HCT116 (cell line): Measurements from ENCODE around the gene GARNL3. TPM values are rescaled to one million over a fixed set of nuclear protein-coding genes. Genes with fewer than 3 reads are reported as not detected.

Source experiments
- ATAC-seq: fragments of 200-7000 bp; cut with Tn5 transposase; 2 replicates; pipeline ENCODE4 v1.9.1; 2020; ENCODE audit warnings: mild to moderate bottlenecking, moderate library complexity
- BruUV-seq: library from RNA; stranded (reverse); fragments of 400-500 nt; replicated peaks from 2 replicates; lab custom pipeline; 2021; lab: Mats Ljungman, UMichigan
- CTCF ChIA-PET: fragments of 300-600 bp; sonication (Branson Sonifier 250); formaldehyde crosslinking; loops from one replicate; lab custom pipeline; 2021; ENCODE audit warnings: antibody characterized with exemption; lab: Charles Lee
- POLR2A ChIA-PET: fragments of 300-600, 350-600 bp; sonication (Branson Sonifier 250); formaldehyde crosslinking; loops from one replicate; lab custom pipeline; 2021; ENCODE audit warnings: antibody characterized with exemption; lab: Charles Lee
- RAD21 ChIA-PET, 2 experiments: fragments of 300-600 bp; sonication (Branson Sonifier 250); formaldehyde crosslinking; loops; one replicate each; lab custom pipeline; 2023; ENCODE audit warnings: low total read pairs in 2 of 2; ENCODE audit not compliant: uncharacterized antibody in 2 of 2, unreplicated experiment in 2 of 2, low non-redundant PET in 1 of 2; lab: Charles Lee
- DNase-seq: peaks from one replicate; pipeline ENCODE4 v3.0.0-alpha.2; 2010; ENCODE audit warnings: low read depth, low spot score
- H2AFZ ChIP-seq: fragments of 200-600 bp; shearing (Covaris generic), sonication (generic); 2 replicates; pipeline ENCODE4 v1.6.1; 2017; ENCODE audit warnings: low read depth, mixed run types, mixed read lengths, antibody characterized with exemption, low read length; ENCODE audit not compliant: poor library complexity, severe bottlenecking
- H3K27ac ChIP-seq: 2 replicates; pipeline ENCODE4 v1.5.1; 2012; ENCODE audit warnings: low read depth, low read length
- H3K27me3 ChIP-seq: fragments of 200-600 bp; sonication (generic); 2 replicates; pipeline ENCODE4 v1.6.1; 2016; ENCODE audit warnings: mixed run types, low read length, mixed read lengths; ENCODE audit not compliant: insufficient read depth
- H3K36me3 ChIP-seq, 2 experiments: fragments of 200-500 bp in 1 of 2; fragments of 200-600 bp in 1 of 2; sonication (Bioruptor generic) in 1 of 2; sonication (generic) in 1 of 2; 2 replicates each; pipeline versions ENCODE4 v1.5.1 to v1.6.1; 2014 to 2016; ENCODE audit warnings: low read length in 2 of 2, inconsistent platforms in 1 of 2, mixed read lengths in 1 of 2, mixed run types in 1 of 2; ENCODE audit not compliant: insufficient read depth in 2 of 2, control insufficient read depth in 1 of 2
- H3K4me1 ChIP-seq, 2 experiments: fragments of 200-600 bp in 1 of 2; sonication (generic) in 1 of 2; 2 replicates each; pipeline versions ENCODE4 v1.5.1 to v1.6.1; 2012 to 2017; ENCODE audit warnings: low read length in 2 of 2, inconsistent platforms in 1 of 2, mild to moderate bottlenecking in 1 of 2, mixed read lengths in 1 of 2, mixed run types in 1 of 2, moderate library complexity in 1 of 2; ENCODE audit not compliant: insufficient read depth in 2 of 2, control insufficient read depth in 1 of 2
- H3K4me2 ChIP-seq: fragments of 200-600 bp; sonication (generic); 2 replicates; pipeline ENCODE4 v1.6.1; 2017; ENCODE audit warnings: mixed run types, low read length, mixed read lengths
- H3K4me3 ChIP-seq, 2 experiments: fragments of 200-600 bp in 1 of 2; sonication (generic) in 1 of 2; replicated peaks in 1 of 2; 2 replicates each; pipeline ENCODE4 v1.5.1; 2011 to 2016; ENCODE audit warnings: low read length in 2 of 2, control low read depth in 1 of 2, low read depth in 1 of 2, mild to moderate bottlenecking in 1 of 2, mixed read lengths in 1 of 2, mixed run types in 1 of 2
- H3K79me2 ChIP-seq: fragments of 200-600 bp; sonication (generic); 2 replicates; pipeline ENCODE4 v1.6.1; 2017; ENCODE audit warnings: mild to moderate bottlenecking, mixed run types, low read length, moderate library complexity, mixed read lengths; ENCODE audit not compliant: insufficient read depth
- H3K9ac ChIP-seq: fragments of 200-600 bp; sonication (generic); 2 replicates; pipeline ENCODE4 v1.6.1; 2016; ENCODE audit warnings: low read length, mixed read lengths
- H3K9me2 ChIP-seq: fragments of 200-600 bp; sonication (generic), shearing (Covaris generic); 2 replicates; pipeline ENCODE4 v1.6.1; 2017; ENCODE audit warnings: mixed run types, mild to moderate bottlenecking, moderate library complexity; ENCODE audit not compliant: insufficient read depth
- H3K9me3 ChIP-seq, 2 experiments: fragments of 200-500 bp in 1 of 2; fragments of 200-600 bp in 1 of 2; sonication (Bioruptor generic) in 1 of 2; sonication (generic) in 1 of 2; 2 replicates each; pipeline ENCODE4 v1.6.1; 2014 to 2017; ENCODE audit warnings: low read length in 2 of 2, mixed read lengths in 2 of 2, inconsistent platforms in 1 of 2, low read depth in 1 of 2, mild to moderate bottlenecking in 1 of 2, mixed run types in 1 of 2, moderate library complexity in 1 of 2; ENCODE audit not compliant: control insufficient read depth in 1 of 2, insufficient read depth in 1 of 2
- H4K20me1 ChIP-seq: fragments of 200-600 bp; sonication (generic), shearing (Covaris generic); 2 replicates; pipeline ENCODE4 v1.6.1; 2017; ENCODE audit warnings: mixed run types, mild to moderate bottlenecking, moderate library complexity; ENCODE audit not compliant: insufficient read depth
- CBX3 ChIP-seq: IDR thresholded peaks from 2 replicates; pipeline ENCODE4 v1.6.1; 2012; ENCODE audit warnings: low read depth
- CEBPB ChIP-seq: IDR thresholded peaks from 2 replicates; pipeline ENCODE4 v1.6.1; 2012; ENCODE audit warnings: low read depth
- EGR1 ChIP-seq: IDR thresholded peaks from 2 replicates; pipeline ENCODE4 v1.6.1; 2012; ENCODE audit warnings: low read depth
- ELF1 ChIP-seq: IDR thresholded peaks from 2 replicates; pipeline ENCODE4 v1.6.1; 2012; ENCODE audit warnings: low read depth, borderline replicate concordance
- EZH2 ChIP-seq: fragments of 200-600 bp; sonication (generic); IDR thresholded peaks from 2 replicates; pipeline ENCODE4 v1.6.1; 2017; ENCODE audit warnings: antibody characterized with exemption, mixed run types
- EZH2phosphoT487 ChIP-seq: fragments of 200-600 bp; IDR thresholded peaks from 2 replicates; pipeline ENCODE4 v1.6.1; 2018; ENCODE audit warnings: antibody characterized with exemption, borderline replicate concordance
- FOSL1 ChIP-seq: IDR thresholded peaks from 2 replicates; pipeline ENCODE4 v1.6.1; 2012; ENCODE audit warnings: low read depth
- JUND ChIP-seq: IDR thresholded peaks from 2 replicates; pipeline ENCODE4 v1.6.1; 2012
- POLR2A ChIP-seq: IDR thresholded peaks from 2 replicates; pipeline ENCODE4 v1.7.0; 2011; ENCODE audit warnings: borderline replicate concordance; ENCODE audit not compliant: insufficient read depth, insufficient read length; ENCODE audit errors: extremely low read depth
- POLR2AphosphoS5 ChIP-seq: IDR thresholded peaks from 2 replicates; pipeline ENCODE4 v1.6.1; 2011; ENCODE audit warnings: mild to moderate bottlenecking, low read depth, low read length, moderate library complexity
- RAD21 ChIP-seq: IDR thresholded peaks from 2 replicates; pipeline ENCODE4 v1.6.1; 2012; ENCODE audit warnings: low read depth, mild to moderate bottlenecking
- SIN3A ChIP-seq: IDR thresholded peaks from 2 replicates; pipeline ENCODE4 v1.6.1; 2012; ENCODE audit warnings: low read depth
- SP1 ChIP-seq: IDR thresholded peaks from 2 replicates; pipeline ENCODE4 v1.6.1; 2012; ENCODE audit warnings: low read depth
- ZNF274 ChIP-seq: fragments of 200-500 bp; sonication (Bioruptor generic); IDR thresholded peaks from 2 replicates; pipeline ENCODE4 v1.6.1; 2014; ENCODE audit warnings: mild to moderate bottlenecking, low read depth, low read length, inconsistent platforms
- intact Hi-C: fragments of 100-400 bp; cut with micrococcal nuclease; formaldehyde crosslinking; loops from 2 replicates; pipeline ENCODE4 v1.10.0; 2022
- total RNA-seq: library from RNA; stranded (reverse); gene quantifications from one replicate; pipeline ENCODE4 v1.2.1, GENCODE V29; 2021; ENCODE audit not compliant: unreplicated experiment
- TF ChIP-seq, protein P1 (sequence below): IDR thresholded peaks from 2 replicates; pipeline ENCODE4 v1.6.1; 2011; ENCODE audit warnings: mild to moderate bottlenecking, low read length, moderate library complexity; ENCODE audit not compliant: insufficient replicate concordance; ENCODE audit errors: extremely low read depth
- TF ChIP-seq, protein P2 (sequence below): IDR thresholded peaks from 2 replicates; pipeline ENCODE4 v1.6.1; 2012
- TF ChIP-seq, protein P3 (sequence below), 3 experiments: fragments of 200-600 bp in 1 of 3; sonication (generic) in 1 of 3; IDR thresholded peaks in 2 of 3; conservative IDR thresholded peaks in 1 of 3; 2 replicates each; pipeline ENCODE4 v1.5.1; 2012 to 2017; ENCODE audit warnings: low read depth in 2 of 3, low read length in 2 of 3, antibody characterized with exemption in 1 of 3, borderline replicate concordance in 1 of 3, control low read depth in 1 of 3, mild to moderate bottlenecking in 1 of 3, mixed read lengths in 1 of 3, mixed run types in 1 of 3, moderate library complexity in 1 of 3; ENCODE audit not compliant: insufficient read depth in 1 of 3

GARNL3 gene
- total RNA-seq, 1 experiment from 2014 or later: 8.8 TPM

- TF ChIP-seq ELF1: no peak
- TF ChIP-seq, protein P1, sequence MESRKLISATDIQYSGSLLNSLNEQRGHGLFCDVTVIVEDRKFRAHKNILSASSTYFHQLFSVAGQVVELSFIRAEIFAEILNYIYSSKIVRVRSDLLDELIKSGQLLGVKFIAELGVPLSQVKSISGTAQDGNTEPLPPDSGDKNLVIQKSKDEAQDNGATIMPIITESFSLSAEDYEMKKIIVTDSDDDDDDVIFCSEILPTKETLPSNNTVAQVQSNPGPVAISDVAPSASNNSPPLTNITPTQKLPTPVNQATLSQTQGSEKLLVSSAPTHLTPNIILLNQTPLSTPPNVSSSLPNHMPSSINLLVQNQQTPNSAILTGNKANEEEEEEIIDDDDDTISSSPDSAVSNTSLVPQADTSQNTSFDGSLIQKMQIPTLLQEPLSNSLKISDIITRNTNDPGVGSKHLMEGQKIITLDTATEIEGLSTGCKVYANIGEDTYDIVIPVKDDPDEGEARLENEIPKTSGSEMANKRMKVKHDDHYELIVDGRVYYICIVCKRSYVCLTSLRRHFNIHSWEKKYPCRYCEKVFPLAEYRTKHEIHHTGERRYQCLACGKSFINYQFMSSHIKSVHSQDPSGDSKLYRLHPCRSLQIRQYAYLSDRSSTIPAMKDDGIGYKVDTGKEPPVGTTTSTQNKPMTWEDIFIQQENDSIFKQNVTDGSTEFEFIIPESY: no peak
- no peak for TF ChIP-seq JUND
- no peak for TF ChIP-seq EZH2
- no peak for TF ChIP-seq EGR1
- TF ChIP-seq, protein P2, sequence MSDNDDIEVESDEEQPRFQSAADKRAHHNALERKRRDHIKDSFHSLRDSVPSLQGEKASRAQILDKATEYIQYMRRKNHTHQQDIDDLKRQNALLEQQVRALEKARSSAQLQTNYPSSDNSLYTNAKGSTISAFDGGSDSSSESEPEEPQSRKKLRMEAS: no peak
Measured at GRCh38 chr9:127333221-127334064, 68.9 kb downstream of the GARNL3 start (continued).

DNA sequence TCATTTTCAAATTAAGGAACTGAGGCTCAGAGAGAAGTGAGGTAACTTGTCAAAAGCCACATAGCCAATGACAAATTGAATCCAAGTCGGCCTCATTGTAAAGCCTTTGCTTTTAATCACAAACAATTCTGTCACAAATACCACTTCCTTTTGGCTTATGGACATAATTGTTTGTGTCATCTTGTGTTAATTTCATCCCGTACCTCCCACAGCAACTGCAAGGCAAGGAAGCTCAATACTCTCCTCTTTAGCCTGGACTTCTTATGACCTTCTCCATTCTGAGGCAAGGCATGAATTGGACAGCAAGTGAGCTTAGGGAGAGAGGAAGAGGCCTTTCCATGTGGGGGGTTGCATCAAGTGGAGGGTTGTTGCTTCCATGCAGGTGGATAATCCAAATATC is 70.2 kb downstream of the GARNL3 start:
- H3K9me3 ChIP-seq: no peaks in the 10 kb centered on the region
- no peaks in the 10 kb centered on the region for H4K20me1 ChIP-seq
- H3K27me3 ChIP-seq: no peaks in the 10 kb centered on the region
- intact Hi-C loops: no loop called here
- CTCF ChIA-PET: no interaction called here
- H2AFZ ChIP-seq: no peak overlapping the region
- no peak for DNase-seq
- no peaks in the 10 kb centered on the region for H3K36me3 ChIP-seq
- no TSS peak for BruUV-seq
- peaks cover 18 to 20% of the 10 kb centered on the region in 2 experiments for H3K4me1 ChIP-seq
- no peak overlapping the region for H3K27ac ChIP-seq
- no peak for ATAC-seq
- RAD21 ChIA-PET: no interaction called here
- TF ChIP-seq, protein P2: no peak
- TF ChIP-seq RAD21 (no peak), POLR2AphosphoS5 (no peak), SP1 (no peak), ELF1 (no peak), CEBPB (no peak), CBX3 (no peak), EZH2 (no peak), EGR1 (no peak), POLR2A (no peak), SIN3A (no peak), ZNF274 (no peak), EZH2phosphoT487 (no peak), FOSL1 (no peak)
- TF ChIP-seq, protein P1: no peak
- TF ChIP-seq, protein P3, sequence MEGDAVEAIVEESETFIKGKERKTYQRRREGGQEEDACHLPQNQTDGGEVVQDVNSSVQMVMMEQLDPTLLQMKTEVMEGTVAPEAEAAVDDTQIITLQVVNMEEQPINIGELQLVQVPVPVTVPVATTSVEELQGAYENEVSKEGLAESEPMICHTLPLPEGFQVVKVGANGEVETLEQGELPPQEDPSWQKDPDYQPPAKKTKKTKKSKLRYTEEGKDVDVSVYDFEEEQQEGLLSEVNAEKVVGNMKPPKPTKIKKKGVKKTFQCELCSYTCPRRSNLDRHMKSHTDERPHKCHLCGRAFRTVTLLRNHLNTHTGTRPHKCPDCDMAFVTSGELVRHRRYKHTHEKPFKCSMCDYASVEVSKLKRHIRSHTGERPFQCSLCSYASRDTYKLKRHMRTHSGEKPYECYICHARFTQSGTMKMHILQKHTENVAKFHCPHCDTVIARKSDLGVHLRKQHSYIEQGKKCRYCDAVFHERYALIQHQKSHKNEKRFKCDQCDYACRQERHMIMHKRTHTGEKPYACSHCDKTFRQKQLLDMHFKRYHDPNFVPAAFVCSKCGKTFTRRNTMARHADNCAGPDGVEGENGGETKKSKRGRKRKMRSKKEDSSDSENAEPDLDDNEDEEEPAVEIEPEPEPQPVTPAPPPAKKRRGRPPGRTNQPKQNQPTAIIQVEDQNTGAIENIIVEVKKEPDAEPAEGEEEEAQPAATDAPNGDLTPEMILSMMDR (IDR thresholded peaks at IDR 0.05 in 2 of 3, conservative IDR thresholded peaks at IDR 0.05 in 1 of 3; ENCODE audit: borderline replicate concordance in 1 of 3, insufficient read depth in 1 of 3, low read depth in 2 of 3, low read length in 2 of 3): no peak
- no peak overlapping the region for H3K4me2 ChIP-seq
- H3K4me3 ChIP-seq: no peak overlapping the region
- H3K79me2 ChIP-seq: no peaks in the 10 kb centered on the region
- POLR2A ChIA-PET: no interaction called here
- H3K9ac ChIP-seq: no peak overlapping the region
- H3K9me2 ChIP-seq: no peaks in the 10 kb centered on the region
